Upper lobe of left lung (tissue), 4 donors: ENCODE results near the gene EDNRB.

Experiments
- CTCF ChIP-seq, 6 experiments: fragments of 450-650 bp in 4 of 6; fragments of 200-600 bp in 2 of 6; sonication (generic) in 2 of 6; IDR thresholded peaks; one replicate each; pipeline ENCODE4 v1.5.1; 2016 to 2019; ENCODE audit warnings: antibody characterized with exemption in 6 of 6
- POLR2A ChIP-seq, 4 donors: fragments of 450-650 bp; IDR thresholded peaks; one replicate each; pipeline ENCODE4 v1.5.1; 2016 to 2017; ENCODE audit warnings: antibody characterized with exemption in 4 of 4, mild to moderate bottlenecking in 2 of 4
- POLR2AphosphoS5 ChIP-seq, 2 donors: sonication (generic); formaldehyde crosslinking; IDR thresholded peaks; one replicate each; pipeline ENCODE4 v1.5.1; 2017; ENCODE audit warnings: antibody characterized with exemption in 2 of 2

- TF ChIP-seq CTCF (IDR thresholded peaks at IDR 0.05) (peak; percentile 21 to 57 (median 34)), POLR2A (IDR thresholded peaks at IDR 0.05) (peak in 1 of 4 donors; percentile 44), POLR2AphosphoS5 (IDR thresholded peaks at IDR 0.05) (peak in 1 of 2 donors; percentile 67)
These were observed at the start of gene EDNRB for GRCh38 chr13:77918391-77919245.
